Measurements from ENCODE around the gene INSYN2B. TPM values are rescaled to one million over a fixed set of nuclear protein-coding genes. Genes with fewer than 3 reads are reported as not detected.

Gene INSYN2B
- total RNA-seq, 1 experiment from 2014 or later, result 0.19 TPM

GRCh38 chr5:169870211-169870610, 110.1 kb downstream of the INSYN2B start:
- no peak overlapping the region for H3K4me3 Mint-ChIP-seq (ENCODE audit: unreplicated experiment)
- no peaks in the 10 kb centered on the region for H3K36me3 Mint-ChIP-seq (ENCODE audit: insufficient read depth, unreplicated experiment)
- ChIA-PET CTCF (no interaction called here), POLR2A (interaction anchor here (0.5 to 1.0 kb wide), 2 partner anchors 39 to 185 kb away, joined by 3 to 4 read pairs; no protein-coding TSS in a partner anchor)
- BruUV-seq (replicated peaks), result no TSS peak
- no peaks in the 10 kb centered on the region for H3K27me3 Mint-ChIP-seq (ENCODE audit: insufficient read depth, unreplicated experiment)
- TF ChIP-seq CTCF (IDR thresholded peaks at IDR 0.05; ENCODE audit: unreplicated experiment), result no peak
- intact Hi-C loops (cut with micrococcal nuclease), result no loop called here
- no peak for DNase-seq (ENCODE audit: unreplicated experiment)
- no peak overlapping the region for H3K27ac Mint-ChIP-seq (ENCODE audit: low read depth, unreplicated experiment)
- H3K4me1 Mint-ChIP-seq (ENCODE audit: insufficient read depth, unreplicated experiment), result no peaks in the 10 kb centered on the region
- no peaks in the 10 kb centered on the region for H3K9me3 Mint-ChIP-seq (ENCODE audit: unreplicated experiment)

GRCh38 chr5:169869066-169869465, 111.2 kb downstream of the INSYN2B start:
- no peak for TF ChIP-seq CTCF (IDR thresholded peaks at IDR 0.05; ENCODE audit: unreplicated experiment)
- no peaks in the 10 kb centered on the region for H3K4me1 Mint-ChIP-seq (ENCODE audit: insufficient read depth, unreplicated experiment)
- no peak overlapping the region for H3K4me3 Mint-ChIP-seq (ENCODE audit: unreplicated experiment)
- CTCF ChIA-PET, result interaction anchor here (0.6 to 1.0 kb wide), 2 partner anchors 42 to 355 kb away, joined by 3 to 4 read pairs; no protein-coding TSS in a partner anchor
- H3K27me3 Mint-ChIP-seq (ENCODE audit: insufficient read depth, unreplicated experiment), result no peaks in the 10 kb centered on the region
- intact Hi-C loops (cut with micrococcal nuclease), result no loop called here
- POLR2A ChIA-PET, result no interaction called here
- DNase-seq (ENCODE audit: unreplicated experiment), result no peak
- BruUV-seq (replicated peaks), result no TSS peak
- no peaks in the 10 kb centered on the region for H3K9me3 Mint-ChIP-seq (ENCODE audit: unreplicated experiment)
- H3K36me3 Mint-ChIP-seq (ENCODE audit: insufficient read depth, unreplicated experiment), result no peaks in the 10 kb centered on the region
- H3K27ac Mint-ChIP-seq (ENCODE audit: low read depth, unreplicated experiment), result no peak overlapping the region

DNA sequence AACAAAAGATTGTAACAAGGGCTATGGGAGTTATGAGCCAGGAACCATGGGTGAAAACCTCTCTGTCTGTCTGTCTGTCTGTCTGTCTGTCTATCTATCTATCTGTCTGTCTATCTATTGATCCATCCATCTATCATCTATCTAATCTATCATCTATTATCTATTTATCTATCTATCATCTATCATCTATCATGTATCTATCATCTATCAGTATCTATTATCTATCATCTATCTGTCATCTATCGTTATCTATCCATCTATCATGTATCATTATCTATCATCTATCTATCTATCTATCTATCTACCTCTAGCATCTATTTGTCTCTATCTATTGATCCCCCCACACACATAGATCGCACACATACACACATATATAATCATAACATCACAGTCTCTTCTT, 112.9 kb downstream of the INSYN2B start:
- no peak for DNase-seq (ENCODE audit: unreplicated experiment)
- no peaks in the 10 kb centered on the region for H3K36me3 Mint-ChIP-seq (ENCODE audit: insufficient read depth, unreplicated experiment)
- ChIA-PET CTCF (interaction anchor here (1.3 kb wide), 1 partner anchor 15 kb away, joined by 3 read pairs; no protein-coding TSS in a partner anchor), POLR2A (no interaction called here)
- no peak overlapping the region for H3K4me3 Mint-ChIP-seq (ENCODE audit: unreplicated experiment)
- no peak overlapping the region for H3K27ac Mint-ChIP-seq (ENCODE audit: low read depth, unreplicated experiment)
- H3K4me1 Mint-ChIP-seq (ENCODE audit: insufficient read depth, unreplicated experiment), result no peaks in the 10 kb centered on the region
- no peak for TF ChIP-seq CTCF (IDR thresholded peaks at IDR 0.05; ENCODE audit: unreplicated experiment)
- H3K9me3 Mint-ChIP-seq (ENCODE audit: unreplicated experiment), result no peaks in the 10 kb centered on the region
- intact Hi-C loops (cut with micrococcal nuclease), result no loop called here
- H3K27me3 Mint-ChIP-seq (ENCODE audit: insufficient read depth, unreplicated experiment), result no peaks in the 10 kb centered on the region
- no TSS peak for BruUV-seq (replicated peaks)

DNA sequence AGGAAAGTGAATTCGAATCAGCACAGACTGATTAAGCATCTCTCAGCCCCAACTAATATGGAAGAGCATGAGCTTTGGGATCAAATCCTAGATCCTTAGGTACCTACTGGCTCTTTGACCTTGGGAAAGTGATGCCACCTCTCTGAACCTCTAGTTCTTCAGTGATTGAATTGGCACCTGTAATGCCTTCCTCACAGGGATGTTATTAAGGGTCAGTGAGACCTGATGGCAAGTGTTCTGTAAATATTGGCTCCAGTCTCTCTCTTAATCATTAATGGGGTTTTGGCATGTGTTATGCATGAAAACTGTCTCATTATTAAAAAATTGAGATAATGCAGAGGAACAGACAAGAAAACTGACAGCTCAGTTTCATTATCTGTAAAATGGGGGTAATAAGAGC, 115.8 kb downstream of the INSYN2B start:
- no peaks in the 10 kb centered on the region for H3K4me1 Mint-ChIP-seq (ENCODE audit: insufficient read depth, unreplicated experiment)
- no peak for DNase-seq (ENCODE audit: unreplicated experiment)
- no peak overlapping the region for H3K4me3 Mint-ChIP-seq (ENCODE audit: unreplicated experiment)
- intact Hi-C loops (cut with micrococcal nuclease), result no loop called here
- no peaks in the 10 kb centered on the region for H3K9me3 Mint-ChIP-seq (ENCODE audit: unreplicated experiment)
- no peaks in the 10 kb centered on the region for H3K27me3 Mint-ChIP-seq (ENCODE audit: insufficient read depth, unreplicated experiment)
- POLR2A ChIA-PET, result no interaction called here
- CTCF ChIA-PET, result interaction anchor here (0.9 kb wide), 1 partner anchor 206 kb away, joined by 3 read pairs; no protein-coding TSS in a partner anchor
- no peaks in the 10 kb centered on the region for H3K36me3 Mint-ChIP-seq (ENCODE audit: insufficient read depth, unreplicated experiment)
- no peak overlapping the region for H3K27ac Mint-ChIP-seq (ENCODE audit: low read depth, unreplicated experiment)
- no TSS peak for BruUV-seq (replicated peaks)
- TF ChIP-seq CTCF (IDR thresholded peaks at IDR 0.05; ENCODE audit: unreplicated experiment), result no peak

Data from MCF 10A (cell line).